Right renal pelvis (tissue), 4 donors: ENCODE results near the gene XK. TPM values are rescaled to one million over a fixed set of nuclear protein-coding genes. Genes with fewer than 3 reads are reported as not detected.
"Not testable (repeated sequence)": the region's sequence is repeated elsewhere in the genome, so short reads cannot be mapped to it uniquely, and the experiment has no call there.

Experiments used
- DNase-seq, 4 donors: peaks; one replicate each; pipeline ENCODE4 v3.0.0-alpha.2; 2013; ENCODE audit warnings: low read depth in 4 of 4, low spot score in 3 of 4, missing footprints in 1 of 4
- polyA plus RNA-seq, 4 donors: library from polyadenylated mRNA; unstranded; fragments of 120-200 nt; gene quantifications; one replicate each; pipeline ENCODE4 v1.2.1, GENCODE V29; 2013; ENCODE audit not compliant: insufficient read length in 4 of 4

The XK gene
- polyA plus RNA-seq, 4 donors, result 1.2 to 1.6 (median 1.3) TPM

DNA sequence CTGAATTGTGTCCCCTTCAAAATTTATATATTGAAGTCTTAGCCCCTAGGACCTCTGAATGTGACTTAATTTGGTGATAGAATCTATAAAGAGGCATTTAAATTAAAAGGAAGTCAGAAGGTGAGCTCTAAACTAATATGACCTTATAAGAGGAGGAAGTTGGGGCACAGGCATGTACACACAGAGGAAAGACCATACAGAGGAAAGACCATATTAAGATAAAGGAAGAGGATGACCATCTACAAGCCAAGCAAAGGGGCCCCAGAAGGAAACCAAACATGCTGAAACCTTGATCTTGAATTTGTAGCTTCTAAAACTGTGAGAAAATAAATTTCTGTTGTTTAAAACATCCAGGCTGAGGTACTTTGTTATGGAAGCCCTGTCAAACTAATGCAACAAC, 67.3 kb downstream of the XK start:
- no peak for DNase-seq

DNA sequence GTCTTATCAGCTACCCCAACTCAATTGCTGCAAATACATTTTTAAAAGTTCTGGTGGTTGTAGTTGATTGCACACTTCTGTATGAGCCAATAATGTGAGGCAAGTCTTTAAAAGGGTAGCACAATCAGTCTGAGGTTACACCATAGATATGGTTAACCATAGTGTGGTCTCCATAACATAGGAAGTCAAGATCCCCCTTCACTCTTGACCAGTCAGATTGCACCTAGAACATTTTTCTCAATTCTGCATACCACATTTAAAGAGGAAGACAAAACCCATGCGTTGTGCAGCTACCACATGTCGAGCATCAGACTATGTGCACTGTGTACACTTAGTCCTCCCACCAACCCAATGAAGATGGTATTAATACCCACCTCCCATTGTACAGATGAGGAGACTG, 67.8 kb downstream of the XK start:
- no peak for DNase-seq

GRCh38 chrX:37754516-37754915, 68.9 kb downstream of the XK start:
- DNase-seq, result no peak

DNA sequence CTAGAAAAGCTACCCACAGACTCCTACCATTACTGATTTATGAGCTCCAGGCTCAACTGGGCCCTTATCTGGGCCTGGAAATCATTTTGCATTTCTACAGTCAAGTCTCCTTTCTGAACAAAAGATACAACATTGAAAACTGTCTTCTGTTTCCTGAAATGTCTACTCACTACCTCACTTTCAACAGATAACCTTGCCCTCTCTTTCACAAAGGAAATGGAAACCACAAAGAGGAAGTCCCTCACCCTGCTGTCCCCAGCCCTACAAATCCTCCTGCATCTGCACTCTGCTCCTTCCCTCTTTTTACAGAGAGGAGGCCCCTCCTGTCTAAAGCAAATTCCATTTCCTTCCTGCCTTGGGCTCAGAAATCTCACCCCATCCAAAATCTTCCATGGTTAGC, 69.4 kb downstream of the XK start:
- DNase-seq, result no peak

DNA sequence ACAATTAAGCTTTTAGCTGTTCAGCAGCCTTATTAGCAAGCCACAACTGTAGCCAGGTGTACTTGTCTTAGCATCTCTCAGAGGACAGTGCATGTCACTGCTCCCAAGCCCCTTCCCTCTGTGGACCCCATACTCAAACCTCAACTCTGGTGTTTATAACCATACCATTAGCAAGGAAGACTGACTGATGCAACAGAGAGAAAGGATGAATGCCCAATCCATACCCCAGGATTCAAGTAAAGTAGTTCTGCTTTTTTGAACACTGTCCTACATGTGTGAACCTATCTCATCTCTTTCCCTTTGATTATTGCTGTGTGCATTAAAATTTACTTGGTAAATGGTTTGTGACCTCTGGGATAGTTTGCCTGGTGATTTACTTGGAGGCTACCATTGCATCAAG, 71.5 kb downstream of the XK start:
- no peak for DNase-seq

DNA sequence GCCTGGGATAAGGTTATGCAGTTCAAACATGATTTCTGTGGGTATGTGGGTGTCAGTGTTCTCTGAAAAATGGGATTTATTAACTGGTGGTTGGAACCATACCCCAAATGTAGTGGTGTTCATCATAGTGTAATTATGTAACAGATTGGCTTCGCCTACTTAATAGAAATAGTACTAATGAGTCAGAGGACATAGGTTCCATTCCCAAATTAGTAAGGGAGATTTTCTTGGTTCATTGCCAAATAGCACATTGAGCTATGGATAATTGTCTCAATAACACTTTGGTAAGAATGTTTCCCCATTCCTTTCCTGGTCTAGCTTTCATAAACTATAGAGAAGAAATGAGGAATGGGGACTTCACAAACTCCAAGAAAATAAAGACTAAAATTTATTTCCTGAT, 73.8 kb downstream of the XK start:
- DNase-seq, result no peak

DNA sequence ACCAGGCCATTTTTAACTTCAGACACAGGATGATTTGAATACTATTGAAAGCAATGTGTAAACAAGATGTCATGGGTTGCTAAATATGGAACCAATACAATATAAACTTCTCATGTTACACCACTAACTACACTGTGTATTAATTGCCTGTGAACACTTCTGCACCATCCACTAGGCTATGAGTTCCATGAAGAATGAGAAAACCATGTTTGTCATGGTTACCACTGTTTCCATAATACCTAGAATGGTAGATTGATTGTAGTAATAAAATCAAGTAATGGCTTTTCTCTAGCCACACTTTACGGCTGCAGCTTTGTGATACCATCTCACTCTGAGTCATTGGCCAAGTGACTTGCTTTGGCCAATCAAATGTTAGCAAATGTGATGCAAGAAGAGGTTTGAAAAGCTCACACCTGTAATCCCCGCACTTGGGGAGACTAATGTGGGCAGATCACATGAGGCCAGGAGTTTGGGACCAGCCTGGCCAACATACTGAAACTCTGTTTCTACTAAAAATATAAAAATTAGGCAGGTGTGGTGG, 74.4 kb downstream of the XK start:
- no peak for DNase-seq

DNA sequence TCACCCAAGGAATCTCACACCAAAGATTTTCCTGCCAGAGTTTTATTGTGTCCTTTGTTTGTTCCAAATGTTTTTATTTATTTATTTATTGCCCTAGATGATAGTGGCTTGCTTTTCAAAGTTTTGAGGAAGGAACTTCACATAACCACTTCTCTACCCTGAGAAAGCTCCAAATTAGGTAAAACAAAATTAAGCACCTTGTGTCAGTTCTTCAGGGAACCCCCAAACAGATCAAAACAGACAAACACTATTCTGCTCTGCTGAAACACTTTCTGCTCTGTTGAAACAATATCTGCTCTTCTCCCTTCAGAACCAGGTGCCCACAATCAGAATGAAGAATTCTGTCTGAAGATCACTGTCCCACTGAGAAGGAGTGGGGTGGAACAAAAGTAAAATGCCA, 77.8 kb downstream of the XK start:
- no peak for DNase-seq

GRCh38 chrX:37765507-37765906, 79.9 kb downstream of the XK start:
- DNase-seq, result no peak

- DNase-seq, result no peak
Observed at GRCh38 chrX:37767430-37767829, 81.8 kb downstream of the XK start.

DNA sequence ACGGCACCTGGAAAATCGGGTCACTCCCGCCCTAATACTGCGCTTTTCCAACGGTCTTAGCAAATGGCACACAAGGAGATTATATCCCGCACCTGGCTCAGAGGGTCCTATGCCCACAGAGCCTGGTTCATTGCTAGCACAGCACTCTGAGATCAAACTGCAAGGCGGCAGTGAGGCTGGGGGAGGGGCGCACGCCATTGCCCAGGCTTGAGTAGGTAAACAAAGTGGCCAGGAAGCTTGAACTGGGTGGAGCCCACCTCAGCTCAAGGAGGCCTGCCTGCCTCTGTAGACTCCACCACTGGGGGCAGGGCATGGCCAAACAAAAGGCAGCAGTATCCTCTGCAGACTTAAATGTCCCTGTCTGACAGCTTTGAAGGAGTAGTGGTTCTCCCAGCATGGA, 83.3 kb downstream of the XK start:
- not testable (repeated sequence) for DNase-seq

GRCh38 chrX:37776283-37776986, 90.8 kb downstream of the XK start:
- DNase-seq, result no peak

DNA sequence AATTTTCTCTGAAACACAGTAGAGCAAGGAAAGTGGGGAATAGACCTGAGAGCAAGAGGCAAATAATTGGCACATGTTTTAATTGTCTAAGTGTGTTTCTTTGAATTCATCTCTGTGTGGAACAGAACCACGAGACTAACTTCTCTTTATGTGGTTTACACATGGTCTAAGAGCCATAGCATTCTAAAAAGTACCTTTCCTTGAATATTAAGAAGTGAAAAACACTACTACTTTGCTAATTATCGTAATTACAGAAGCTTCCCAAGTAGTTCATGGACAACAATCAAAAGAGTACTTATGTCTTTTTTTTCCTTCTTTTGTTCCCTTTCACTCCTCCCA, 91.4 kb downstream of the XK start:
- DNase-seq, result no peak

DNA sequence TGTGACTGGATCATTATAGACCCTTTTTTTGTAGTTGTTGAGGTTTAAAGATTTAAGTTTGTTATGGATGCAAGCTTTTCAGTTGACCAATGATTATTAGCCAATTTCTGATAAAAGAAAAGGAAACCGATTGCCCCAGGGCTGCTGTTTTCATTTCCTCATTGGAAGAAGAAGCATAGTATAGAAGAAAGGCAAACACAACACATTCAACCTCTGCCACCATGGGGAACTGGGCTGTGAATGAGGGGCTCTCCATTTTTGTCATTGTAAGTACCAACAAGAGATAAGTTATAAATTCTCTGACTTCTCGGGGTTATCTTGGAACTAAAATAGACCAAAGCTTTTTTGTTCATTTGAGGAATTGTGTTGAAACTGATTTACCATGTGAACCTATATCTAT, 94.3 kb downstream of the XK start, which contains the start of gene CYBB:
Gene CYBB (plus strand): TSS at position 203 of the 400 bp plus-strand sequence. CDS start 19 bp downstream, at position 222.
- DNase-seq, result no peak

DNA sequence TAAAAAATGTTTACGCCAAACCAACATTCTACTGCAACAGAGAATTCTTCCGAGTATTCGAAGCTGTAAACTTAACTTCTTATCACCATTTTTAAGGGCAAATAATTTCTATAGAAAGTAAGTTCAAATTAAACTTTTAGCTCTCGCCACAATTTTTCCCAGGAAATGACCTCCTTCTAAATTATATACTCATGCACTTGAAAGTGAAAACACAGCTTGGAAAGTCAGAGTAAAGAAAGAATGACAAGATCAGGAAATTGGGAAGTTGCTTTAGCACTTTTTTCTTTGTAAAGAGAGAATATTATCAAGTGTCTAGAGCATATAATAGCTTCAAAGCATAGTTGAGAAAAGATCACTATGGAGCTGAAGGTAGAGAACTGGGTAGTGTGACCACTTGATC, 95.5 kb downstream of the XK start:
- DNase-seq, result no peak

Other genes with a start within 250 kb of the XK start
- gene LANCL3, start 114.1 kb upstream of the XK start, polyA plus RNA-seq, result under 1 TPM; 0.13 to 0.24 (median 0.18) TPM
- 10 to 100 TPM in 3 of 4 donors, 1 to 10 TPM in 1; 7.3 to 13.9 (median 11.9) TPM for gene CYBB, start 94.3 kb downstream of the XK start, polyA plus RNA-seq
- 10 to 100 TPM; 39.0 to 51.3 (median 49.8) TPM for gene DYNLT3, start 161.8 kb downstream of the XK start, polyA plus RNA-seq